CD4-positive, alpha-beta T cell treated with Interleukin-6 for 4 hours (primary cell): ENCODE results near the gene TEX36.
"Not testable (repeated sequence)": the region's sequence is repeated elsewhere in the genome, so short reads cannot be mapped to it uniquely, and the experiment has no call there.

ENCODE experiments used
- DNase-seq: peaks from one replicate; pipeline ENCODE4 v3.0.0-alpha.2; 2020; ENCODE audit warnings: mixed read lengths

The TEX36 gene

GRCh38 chr10:125691160-125691981 is 8.4 kb upstream of the TEX36 start:
- DNase-seq, result no peak

GRCh38 chr10:125689955-125690569 is 7.1 kb upstream of the TEX36 start:
- DNase-seq, result no peak

DNA sequence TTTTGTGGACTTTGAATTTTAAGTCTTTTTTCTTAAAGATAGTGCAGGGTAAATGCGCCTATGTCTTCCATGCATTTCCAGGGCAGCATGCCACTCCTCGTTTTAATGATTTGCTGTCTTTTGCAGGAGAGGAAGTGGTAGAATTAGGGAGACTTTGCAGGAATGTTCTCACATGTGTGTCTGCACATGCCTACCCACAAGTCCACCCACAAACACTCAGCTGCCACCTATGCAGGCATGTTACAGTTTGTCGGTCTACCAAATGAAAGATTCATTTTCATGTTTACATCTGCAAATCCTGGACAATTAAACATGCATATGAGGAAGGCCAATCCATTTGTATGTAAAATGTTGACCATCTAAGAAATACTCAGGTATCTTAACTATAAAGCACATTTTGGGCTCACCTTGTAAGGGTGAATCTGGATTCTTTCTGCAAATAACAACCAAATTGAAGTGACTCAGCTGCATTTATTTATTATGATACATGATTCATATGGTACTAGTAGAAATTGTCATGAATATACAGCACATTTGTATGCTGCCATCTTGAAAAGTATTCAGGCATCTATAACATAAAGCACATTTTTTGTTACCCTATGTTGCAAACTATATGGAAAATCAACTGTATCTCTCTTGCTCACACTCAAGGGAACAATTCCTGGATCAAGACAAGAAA is 4.7 kb upstream of the TEX36 start:
- no peak for DNase-seq

GRCh38 chr10:125684581-125684980 is 1.6 kb upstream of the TEX36 start:
- no peak for DNase-seq

GRCh38 chr10:125683821-125684220 is 858 bp upstream of the TEX36 start:
- DNase-seq, result no peak

GRCh38 chr10:125679436-125679835 is 3.5 kb downstream of the TEX36 start:
- DNase-seq, result no peak

DNA sequence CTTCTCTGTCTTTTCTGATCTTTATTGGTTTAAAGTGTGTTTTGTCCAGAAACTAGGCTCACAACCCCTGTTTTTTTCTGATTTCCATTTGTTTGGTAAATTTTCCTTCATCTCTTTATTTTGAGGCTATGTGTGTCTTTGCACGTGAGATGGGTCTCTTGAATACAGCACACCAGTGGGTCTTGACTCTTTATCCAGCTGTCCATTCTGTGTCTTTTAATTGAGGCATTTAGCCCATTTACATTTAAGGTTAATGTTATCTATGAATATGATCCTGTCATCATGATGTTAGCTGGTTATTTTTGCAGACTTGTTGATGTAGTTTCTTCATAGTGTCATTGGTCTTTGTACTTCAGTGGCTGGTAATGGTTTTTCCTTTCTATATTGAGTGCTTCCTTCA is 10.1 kb downstream of the TEX36 start:
- DNase-seq, result no peak

DNA sequence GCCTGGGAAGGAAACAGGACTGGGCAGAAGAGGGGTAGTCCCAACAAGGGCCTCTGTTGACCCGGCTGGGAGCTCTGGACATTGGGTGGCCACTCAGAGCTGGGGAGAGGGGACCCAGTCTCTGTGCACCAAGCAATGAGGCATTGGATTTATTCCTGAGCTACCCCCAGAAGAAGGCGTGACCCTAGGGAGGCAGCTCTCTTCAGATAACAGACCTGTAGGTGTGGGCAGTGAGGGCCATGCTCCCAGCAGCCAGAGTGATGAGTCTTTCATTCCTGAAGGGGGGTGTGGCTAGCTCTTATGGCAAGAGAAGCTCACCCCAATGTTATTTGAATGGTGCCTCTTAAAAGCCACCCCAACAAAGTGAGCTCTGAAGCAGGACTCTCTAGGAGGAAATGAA is 20.4 kb downstream of the TEX36 start:
- DNase-seq, result no peak

- DNase-seq, result no peak
These were observed 20.9 kb downstream of the TEX36 start for GRCh38 chr10:125661941-125662515.

DNA sequence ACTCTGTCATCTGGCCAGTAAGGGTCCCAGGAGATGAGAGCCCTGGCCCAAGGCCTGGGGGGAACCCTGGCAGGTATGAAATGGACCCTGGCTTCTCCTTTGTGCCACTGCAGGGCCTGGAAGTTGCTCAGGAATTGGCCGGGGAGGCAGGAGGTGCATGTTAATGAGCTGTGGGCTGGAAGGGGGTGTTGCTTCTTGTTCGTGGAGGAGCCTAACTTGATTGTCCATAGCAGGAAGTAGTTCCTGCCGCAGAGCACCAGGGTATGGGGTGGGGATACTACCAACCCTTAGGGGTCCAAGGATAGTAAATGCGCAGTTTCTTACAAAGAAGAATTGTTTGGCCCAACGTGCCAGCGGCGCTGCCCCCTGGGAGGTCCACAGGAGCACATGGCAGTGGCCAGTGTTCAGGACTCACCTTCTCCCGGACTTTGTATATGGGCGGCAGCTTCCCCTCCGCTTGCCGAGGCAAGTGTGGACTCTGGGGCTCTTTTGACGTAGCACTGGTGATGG is 21.5 kb downstream of the TEX36 start:
- DNase-seq, result no peak

DNA sequence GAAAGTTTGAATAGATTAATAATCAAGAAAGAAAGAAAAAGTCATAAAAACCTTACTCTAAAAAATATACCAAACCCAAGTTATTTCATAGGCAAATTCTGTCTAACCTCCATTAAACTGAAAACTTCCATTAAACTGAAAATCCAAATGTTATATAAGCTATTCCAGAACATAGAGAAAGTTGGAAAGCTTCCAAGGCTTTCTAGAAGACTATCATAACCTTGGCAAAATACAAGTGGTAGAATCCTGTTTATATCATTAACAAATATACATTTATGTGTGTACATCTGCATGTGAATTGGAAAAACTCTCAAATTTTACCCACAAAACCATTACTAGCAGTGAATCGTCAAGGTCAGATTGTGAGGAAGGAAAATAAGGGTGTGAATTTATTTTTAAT is 23.9 kb downstream of the TEX36 start:
- no peak for DNase-seq

DNA sequence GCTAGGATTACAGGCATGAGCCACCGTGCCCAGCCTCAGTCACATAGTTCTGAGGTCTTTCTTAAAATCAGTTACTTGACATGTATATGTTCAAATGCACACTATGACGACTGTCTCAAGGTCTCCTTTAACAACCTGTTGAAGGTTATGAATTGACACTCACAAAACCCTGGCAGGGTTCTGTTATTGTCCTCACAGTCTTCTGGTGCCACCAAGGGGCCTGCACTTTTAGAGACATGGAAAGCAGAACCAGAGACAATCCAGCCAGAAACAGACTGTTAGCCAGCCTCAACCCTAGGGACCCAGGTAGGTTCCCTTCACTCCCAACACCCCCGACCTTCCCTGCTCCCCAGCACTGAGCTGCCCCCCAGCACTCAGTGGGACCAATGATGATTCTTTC is 26.4 kb downstream of the TEX36 start:
- DNase-seq, result no peak

DNA sequence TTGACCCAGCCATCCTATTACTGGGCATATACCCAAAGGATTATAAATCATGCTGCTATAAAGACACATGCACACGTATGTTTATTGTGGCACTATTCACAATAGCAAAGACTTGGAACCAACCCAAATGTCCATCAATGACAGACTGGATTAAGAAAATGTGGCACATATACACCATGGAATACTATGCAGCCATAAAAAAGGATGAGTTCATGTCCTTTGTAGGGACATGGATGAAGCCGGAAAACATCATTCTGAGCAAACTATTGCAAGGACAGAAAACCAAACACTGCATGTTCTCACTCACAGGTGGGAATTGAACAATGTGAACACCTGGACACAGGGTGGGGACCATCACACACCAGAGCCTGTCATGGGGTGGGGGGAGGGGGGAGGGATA is 29.9 kb downstream of the TEX36 start:
- not testable (repeated sequence) for DNase-seq

- no peak for DNase-seq
These were observed 36.7 kb downstream of the TEX36 start for GRCh38 chr10:125646311-125646710.

GRCh38 chr10:125641398-125641797 is 41.6 kb downstream of the TEX36 start:
- DNase-seq, result no peak

DNA sequence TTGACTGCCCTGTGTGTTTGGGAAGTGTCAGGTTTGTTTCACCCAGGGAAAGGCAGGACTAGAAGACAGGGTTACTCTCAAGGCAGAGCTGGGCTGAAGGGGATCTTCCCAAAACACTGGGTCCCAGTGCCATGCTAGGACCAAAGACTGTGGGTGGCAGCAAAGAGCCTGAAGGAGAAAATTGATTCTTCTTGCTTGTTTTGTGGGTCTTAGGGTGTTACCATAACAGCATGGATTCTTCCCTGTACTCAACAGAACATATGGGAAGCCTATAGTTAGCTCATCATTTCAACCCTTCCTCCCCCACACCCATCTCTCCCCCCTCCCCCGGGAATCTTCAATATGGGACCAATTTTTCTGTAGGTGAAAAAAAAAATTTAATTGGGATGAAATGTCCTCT is 42.3 kb downstream of the TEX36 start:
- no peak for DNase-seq

- no peak for DNase-seq
These were observed 43.1 kb downstream of the TEX36 start for GRCh38 chr10:125639846-125640245.

- no peak for DNase-seq
These were observed 44.4 kb downstream of the TEX36 start for GRCh38 chr10:125638555-125638954.

GRCh38 chr10:125637496-125637895 is 45.5 kb downstream of the TEX36 start:
- no peak for DNase-seq

DNA sequence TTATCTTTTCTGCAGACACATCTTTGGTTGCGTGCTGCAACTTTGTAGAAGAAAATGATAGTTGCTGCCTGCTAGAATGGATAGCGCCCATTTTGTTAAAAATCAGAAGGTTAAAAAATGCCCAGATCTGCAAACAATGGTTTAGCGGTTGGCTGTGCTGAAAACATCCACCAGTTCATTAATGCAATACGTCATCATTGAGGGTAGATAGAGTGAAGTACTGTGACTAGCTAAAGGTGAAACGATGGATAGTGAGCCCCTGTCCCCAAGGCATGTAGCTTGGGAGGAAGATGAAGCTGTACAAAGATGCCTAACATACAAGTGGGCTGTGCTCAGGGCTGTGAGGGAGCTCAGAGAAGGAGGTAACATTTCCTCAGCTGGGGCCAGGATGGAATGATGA is 48.4 kb downstream of the TEX36 start:
- no peak for DNase-seq

GRCh38 chr10:125633517-125633999 is 49.4 kb downstream of the TEX36 start:
- DNase-seq, result no peak

DNA sequence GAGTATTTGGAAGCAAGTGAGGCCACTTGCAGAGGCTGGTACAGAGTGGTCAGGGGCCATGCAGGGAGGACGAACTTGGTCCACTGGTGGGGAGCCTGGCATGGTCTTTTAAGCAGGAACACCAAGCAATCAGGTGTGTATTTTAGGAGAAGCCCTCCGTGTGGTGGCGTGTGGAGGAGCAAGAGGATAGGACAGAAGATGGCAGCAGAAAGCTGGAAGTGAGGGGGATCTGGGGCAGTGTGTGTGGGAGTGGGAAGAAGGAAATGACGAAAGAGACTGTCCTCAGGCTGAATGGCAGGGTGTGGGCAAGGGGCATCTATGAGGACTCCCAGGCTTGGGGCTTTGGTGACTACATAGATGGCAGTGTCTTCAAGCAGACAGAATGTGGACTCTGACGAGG is 51.2 kb downstream of the TEX36 start:
- no peak for DNase-seq

- DNase-seq, result no peak
These were observed 53.1 kb downstream of the TEX36 start for GRCh38 chr10:125629758-125630376.
